Activated effector memory CD4-positive, alpha-beta T cell treated with Interleukin-2 at 50 U/mL for 16 hours (primary cell): Measurements from ENCODE around the gene FLT4.

Source experiments
- DNase-seq: peaks from one replicate; pipeline ENCODE4 v3.0.0-alpha.2; 2020

Gene FLT4

GRCh38 chr5:180603076-180603594 lies 46.3 kb downstream of the FLT4 start:
- no peak for DNase-seq

DNA sequence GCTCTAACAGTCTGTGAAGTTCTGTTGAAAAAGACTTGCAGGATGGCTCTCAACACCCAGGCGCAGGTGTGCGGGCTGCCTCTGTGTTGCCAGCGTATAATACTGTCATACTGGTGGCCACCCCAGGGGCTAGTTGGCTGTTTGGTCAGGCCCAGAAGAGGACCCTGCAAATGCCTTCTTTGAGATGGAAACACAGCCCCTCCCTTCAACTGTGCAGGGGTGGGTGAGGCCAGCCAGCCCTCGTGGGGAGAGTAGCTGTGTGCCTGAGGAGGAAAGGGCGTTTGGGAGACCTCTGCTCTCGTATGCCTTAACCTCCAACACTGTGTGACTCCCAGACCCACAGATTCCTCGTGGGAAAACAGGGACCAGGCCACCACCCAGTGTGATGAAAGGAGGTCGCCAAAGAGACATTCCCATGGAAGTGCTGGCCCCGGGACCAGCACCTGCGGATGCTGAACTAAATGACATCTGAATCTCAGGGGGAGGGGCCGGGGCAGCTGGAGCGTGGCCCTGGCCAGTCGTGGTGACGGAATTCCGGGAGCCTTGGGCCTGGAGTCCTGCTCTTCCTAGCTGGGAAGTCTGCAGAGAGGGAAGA lies 46.8 kb downstream of the FLT4 start:
- DNase-seq: no peak

- no peak for DNase-seq
These were observed 47.6 kb downstream of the FLT4 start for GRCh38 chr5:180601591-180602480.

GRCh38 chr5:180600554-180601041 lies 48.8 kb downstream of the FLT4 start:
- DNase-seq: no peak

DNA sequence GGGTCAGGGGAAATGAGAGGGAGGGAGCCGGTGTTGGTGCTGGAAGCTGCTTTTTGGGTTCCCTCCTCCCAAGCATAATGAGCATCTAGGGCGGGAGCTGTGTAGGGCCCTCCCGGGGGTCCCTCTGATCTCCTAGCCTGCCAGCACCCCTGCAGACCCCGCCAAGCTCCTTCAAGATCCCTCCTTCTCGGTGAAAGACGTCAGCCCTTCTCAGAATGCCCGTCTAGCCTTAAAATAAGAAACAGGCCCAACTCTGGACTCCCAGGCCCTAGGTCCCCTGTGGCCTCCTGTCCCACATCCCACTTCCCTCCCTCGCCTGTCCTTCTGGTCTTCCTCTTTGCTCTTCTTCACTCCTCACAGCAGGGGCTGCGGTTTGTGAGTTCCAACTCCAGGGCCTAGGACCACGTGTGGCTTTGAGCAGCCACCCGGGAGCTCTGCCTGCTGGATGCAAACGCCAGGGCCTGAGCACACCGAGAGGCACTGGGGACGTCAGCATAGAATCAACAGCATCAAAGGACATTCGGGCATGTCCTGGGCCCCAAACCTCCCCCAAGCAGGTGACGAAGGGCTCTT lies 49.3 kb downstream of the FLT4 start:
- DNase-seq: no peak

- no peak for DNase-seq
These were observed 49.8 kb downstream of the FLT4 start for GRCh38 chr5:180599590-180599914.

GRCh38 chr5:180598797-180599589 lies 50.4 kb downstream of the FLT4 start:
- DNase-seq: no peak

DNA sequence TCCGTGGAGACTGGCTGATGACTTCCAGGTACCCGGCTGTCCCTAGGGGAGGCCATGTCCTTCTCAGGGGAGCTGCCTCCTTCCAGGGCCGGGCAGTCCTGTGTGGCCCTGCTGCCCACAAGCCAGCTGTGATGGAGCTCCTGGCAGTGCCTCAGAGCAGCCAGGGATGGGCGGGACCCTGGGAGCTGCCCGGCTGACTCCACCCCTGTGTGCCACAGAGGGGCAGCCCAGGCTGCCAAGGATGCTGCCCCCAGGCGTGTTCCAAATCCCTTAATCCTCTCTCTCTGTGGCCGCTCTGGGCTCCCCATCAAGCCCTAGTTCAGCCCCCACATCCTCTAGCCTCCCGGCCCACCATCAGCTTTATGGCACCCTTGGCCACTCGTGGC lies 51.1 kb downstream of the FLT4 start:
- no peak for DNase-seq

DNA sequence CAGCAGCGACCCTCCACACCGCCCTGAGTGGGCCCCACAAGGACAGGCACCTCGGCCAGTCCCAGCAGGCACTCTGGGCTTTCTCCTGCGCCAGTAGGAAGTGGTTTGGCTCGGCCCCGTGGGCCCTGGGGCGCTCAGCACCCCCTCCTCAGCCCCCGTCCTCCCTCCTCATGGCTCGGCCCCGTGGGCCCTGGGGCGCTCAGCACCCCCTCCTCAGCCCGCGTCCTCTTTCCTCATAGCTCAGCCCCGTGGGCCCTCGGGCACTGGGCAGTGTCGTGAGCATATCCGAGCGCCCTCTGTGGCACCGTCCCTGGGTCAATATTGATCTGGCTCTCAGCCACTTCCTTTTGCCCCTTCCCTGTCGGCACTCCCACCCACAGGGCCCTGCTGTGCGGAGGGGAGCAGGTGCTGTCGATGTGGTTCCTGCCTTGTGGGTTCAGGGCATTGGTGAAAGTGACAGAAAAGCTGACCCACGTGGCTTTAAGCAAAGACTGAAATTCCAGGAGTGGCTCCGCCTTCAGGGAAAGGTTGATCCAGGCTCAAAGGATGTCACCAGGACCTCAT lies 52.6 kb downstream of the FLT4 start:
- no peak for DNase-seq

- DNase-seq: no peak
These were observed 53.2 kb downstream of the FLT4 start for GRCh38 chr5:180596115-180596667.

GRCh38 chr5:180595381-180596114 lies 53.9 kb downstream of the FLT4 start:
- no peak for DNase-seq

DNA sequence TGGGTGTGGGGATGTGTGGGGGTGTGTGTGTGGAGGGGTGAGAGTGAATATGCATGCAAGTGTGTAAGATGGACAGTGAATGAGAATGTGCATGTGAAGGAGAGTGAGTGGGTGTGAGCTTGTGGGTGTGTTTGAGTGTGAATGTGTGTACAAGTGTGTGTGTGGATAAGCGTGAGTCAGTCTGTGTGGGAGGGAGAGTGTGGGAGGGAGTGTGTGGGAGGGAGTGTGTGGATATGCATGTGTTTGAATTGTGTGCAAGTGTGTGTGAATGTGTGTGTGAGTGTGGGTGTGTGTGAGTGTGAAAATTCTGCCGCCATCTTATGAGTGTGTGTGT lies 54.4 kb downstream of the FLT4 start:
- DNase-seq: no peak

DNA sequence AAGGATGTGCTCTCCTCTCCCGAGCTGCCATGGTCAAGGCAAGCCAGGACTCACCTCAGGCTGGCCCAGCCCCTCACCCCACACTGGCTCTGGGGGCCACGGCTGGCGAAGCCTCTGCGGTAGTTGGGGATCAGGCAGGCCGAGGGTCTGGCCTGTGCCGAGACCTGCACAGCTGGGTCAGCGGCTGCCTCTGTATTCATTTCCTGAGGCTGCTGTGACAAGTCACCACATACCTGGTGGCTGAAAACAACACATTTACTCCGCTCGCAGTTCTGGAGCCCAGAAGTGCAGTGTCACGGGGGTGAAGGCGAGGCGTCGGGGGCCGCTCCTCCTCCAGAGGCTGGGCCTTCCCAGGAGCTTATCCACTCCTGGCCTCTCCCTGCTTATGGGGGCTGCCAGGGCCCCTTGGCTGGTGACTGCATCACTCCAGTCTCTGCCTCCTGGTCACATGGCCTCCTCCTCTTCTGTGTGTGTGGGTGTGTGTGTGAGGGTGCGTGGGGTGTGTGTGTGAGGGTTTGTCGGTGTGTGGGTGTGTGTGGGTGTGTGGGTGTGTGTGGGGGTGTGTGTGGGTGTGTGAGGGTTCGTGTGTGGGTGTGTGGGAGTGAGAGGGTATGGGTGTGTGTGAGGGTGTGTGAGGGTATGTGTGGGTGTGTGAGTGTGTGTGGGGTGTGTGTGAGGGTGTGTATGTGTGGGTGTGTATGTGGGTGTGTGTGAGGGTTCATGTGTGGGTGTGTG lies 54.9 kb downstream of the FLT4 start:
- DNase-seq: no peak

GRCh38 chr5:180593446-180594206 lies 55.8 kb downstream of the FLT4 start:
- DNase-seq: no peak

GRCh38 chr5:180592176-180592575 lies 57.2 kb downstream of the FLT4 start:
- no peak for DNase-seq

DNA sequence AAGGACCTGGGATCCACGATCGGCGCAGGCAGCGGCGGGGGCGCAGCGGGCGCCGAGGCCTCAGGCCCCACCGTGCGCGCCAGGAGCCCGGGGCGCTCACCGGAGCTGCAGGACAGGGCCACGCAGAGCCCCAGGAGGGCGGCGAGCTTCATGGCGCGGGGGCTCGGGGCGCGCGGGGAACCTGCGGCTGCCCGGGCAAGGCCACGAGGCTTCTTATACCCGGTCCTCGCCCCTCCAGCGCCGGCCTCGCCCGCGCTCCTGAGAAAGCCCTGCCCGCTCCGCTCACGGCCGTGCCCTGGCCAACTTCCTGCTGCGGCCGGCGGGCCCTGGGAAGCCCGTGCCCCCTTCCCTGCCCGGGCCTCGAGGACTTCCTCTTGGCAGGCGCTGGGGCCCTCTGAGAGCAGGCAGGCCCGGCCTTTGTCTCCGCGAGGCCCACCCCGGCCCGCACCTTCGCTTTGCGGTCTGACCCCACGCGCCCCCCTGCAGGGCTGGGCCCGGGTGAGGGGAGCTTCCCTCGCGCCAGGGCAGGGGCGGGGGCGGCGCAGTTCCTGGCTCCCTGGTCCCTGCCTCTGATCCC lies 58.0 kb downstream of the FLT4 start, which contains the start of gene SCGB3A1:
Gene SCGB3A1, minus strand, starts transcription at position 189 of the 577 bp plus-strand sequence. Its CDS starts 37 bp downstream, at position 152.
- no peak for DNase-seq

DNA sequence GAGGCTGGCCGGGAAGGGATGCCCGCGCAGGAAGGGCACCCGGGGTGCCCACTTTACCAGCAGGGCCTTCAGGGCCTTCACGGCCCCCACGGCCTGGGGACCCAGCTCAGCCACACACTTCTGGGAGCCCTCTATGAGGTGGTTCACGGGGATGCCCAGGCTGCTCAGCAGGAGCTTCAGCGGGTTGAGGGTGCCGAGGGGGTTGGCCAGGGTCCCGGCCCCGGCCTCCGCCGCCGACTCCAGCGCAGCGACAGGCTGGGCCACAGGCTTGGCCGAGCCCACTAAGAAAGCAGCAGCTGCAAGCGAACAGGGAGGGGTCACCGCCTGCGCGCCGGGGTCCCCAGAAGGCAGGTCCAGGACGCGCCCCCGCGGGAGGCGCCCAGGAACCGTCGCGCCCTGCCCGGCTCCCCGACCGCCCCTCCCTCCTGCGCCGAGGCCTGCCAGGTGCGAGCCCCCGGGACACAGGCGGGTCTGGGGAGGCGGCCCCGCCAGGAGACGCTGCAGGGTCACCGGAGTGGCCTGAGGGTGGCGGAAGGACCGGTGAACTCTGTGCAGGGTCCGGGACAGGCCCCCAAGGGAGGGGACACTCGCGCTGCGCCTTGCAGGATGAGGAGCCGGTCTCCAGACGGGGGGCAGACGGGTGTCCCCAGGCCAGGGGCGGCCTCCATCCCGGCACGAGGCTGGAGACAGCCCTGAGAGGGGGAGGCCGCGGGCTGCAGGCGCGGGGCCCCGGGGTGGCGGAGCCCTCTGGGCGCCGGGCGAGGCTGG lies 58.7 kb downstream of the FLT4 start:
- DNase-seq: no peak

DNA sequence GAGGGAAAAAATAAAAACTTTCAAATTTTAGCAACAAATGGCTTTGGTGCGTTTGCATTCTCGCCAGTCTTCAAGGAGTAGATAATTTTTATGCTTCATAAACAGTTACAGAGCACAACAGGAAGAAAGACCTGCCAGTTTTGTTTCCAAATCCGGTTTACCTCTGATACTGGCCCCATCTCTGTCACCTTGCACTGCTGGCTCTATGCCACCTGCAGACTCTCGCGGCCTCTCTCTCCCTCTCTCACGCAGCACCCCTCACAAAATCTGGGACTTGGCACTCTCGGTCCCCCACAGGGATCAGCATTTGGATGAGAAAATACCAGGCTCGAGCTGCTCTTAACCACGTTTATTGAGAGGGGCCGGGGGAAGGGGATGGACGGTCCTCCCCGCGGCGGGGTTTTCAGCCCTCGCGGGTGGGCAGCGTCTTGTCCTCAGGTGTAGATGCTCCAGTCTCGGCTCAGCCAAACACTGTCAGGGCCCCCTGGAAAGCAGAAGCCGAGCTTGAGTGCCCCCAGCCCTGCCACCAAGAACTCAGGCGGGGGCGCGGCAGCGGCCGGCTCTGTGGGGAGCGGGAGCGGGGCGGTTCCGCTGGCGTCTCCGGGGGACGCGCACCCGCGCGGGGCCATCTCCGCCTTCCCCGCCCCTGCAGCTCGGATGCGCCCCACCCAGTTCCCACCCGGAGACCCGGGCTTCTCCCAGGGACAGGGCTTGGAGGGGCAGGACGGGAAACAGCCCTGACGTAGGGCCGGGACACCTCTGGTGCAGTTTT lies 59.4 kb downstream of the FLT4 start:
- no peak for DNase-seq
